ENCODE measurements around the gene ZNF385B.

The ZNF385B gene

GRCh38 chr2:179825494-179825893 lies 35.9 kb downstream of the ZNF385B start:
- no peak for TF ChIP-seq CTCF (IDR thresholded peaks at IDR 0.05)
- Histone ChIP-seq H3K4me2 (ENCODE audit: low read length) (no peak overlapping the region), H2AFZ (no peak overlapping the region), H3K9me3 (ENCODE audit: control insufficient read depth, low read length) (no peaks in the 10 kb centered on the region), H3K4me1 (no peaks in the 10 kb centered on the region), H3K27ac (no peak overlapping the region), H3K79me2 (no peaks in the 10 kb centered on the region), H3K36me3 (ENCODE audit: control insufficient read depth, insufficient read depth, low read length) (no peaks in the 10 kb centered on the region), H3K9ac (no peak overlapping the region), H3K4me3 (ENCODE audit: low read depth, low read length) (no peak overlapping the region), H3K27me3 (ENCODE audit: control insufficient read depth, insufficient read depth, low read length) (no peaks in the 10 kb centered on the region)

GRCh38 chr2:179824961-179825360 lies 36.5 kb downstream of the ZNF385B start:
- no peak overlapping the region for H3K4me3 ChIP-seq (ENCODE audit: low read depth, low read length)
- H3K4me1 ChIP-seq = no peaks in the 10 kb centered on the region
- no peaks in the 10 kb centered on the region for H3K36me3 ChIP-seq (ENCODE audit: control insufficient read depth, insufficient read depth, low read length)
- no peak overlapping the region for H2AFZ ChIP-seq
- H3K27ac ChIP-seq = no peak overlapping the region
- TF ChIP-seq CTCF (IDR thresholded peaks at IDR 0.05) = no peak
- no peak overlapping the region for H3K4me2 ChIP-seq (ENCODE audit: low read length)
- H3K9ac ChIP-seq = no peak overlapping the region
- H3K9me3 ChIP-seq (ENCODE audit: control insufficient read depth, low read length) = no peaks in the 10 kb centered on the region
- H3K27me3 ChIP-seq (ENCODE audit: control insufficient read depth, insufficient read depth, low read length) = no peaks in the 10 kb centered on the region
- no peaks in the 10 kb centered on the region for H3K79me2 ChIP-seq

GRCh38 chr2:179822540-179822939 lies 38.9 kb downstream of the ZNF385B start:
- H3K4me3 ChIP-seq (ENCODE audit: low read depth, low read length) = no peak overlapping the region
- no peak for TF ChIP-seq CTCF (IDR thresholded peaks at IDR 0.05)
- no peaks in the 10 kb centered on the region for H3K79me2 ChIP-seq
- H3K36me3 ChIP-seq (ENCODE audit: control insufficient read depth, insufficient read depth, low read length) = no peaks in the 10 kb centered on the region
- H3K27ac ChIP-seq = no peak overlapping the region
- no peak overlapping the region for H3K4me2 ChIP-seq (ENCODE audit: low read length)
- no peaks in the 10 kb centered on the region for H3K4me1 ChIP-seq
- H3K9me3 ChIP-seq (ENCODE audit: control insufficient read depth, low read length) = no peaks in the 10 kb centered on the region
- no peak overlapping the region for H2AFZ ChIP-seq
- no peaks in the 10 kb centered on the region for H3K27me3 ChIP-seq (ENCODE audit: control insufficient read depth, insufficient read depth, low read length)
- no peak overlapping the region for H3K9ac ChIP-seq

- no peak overlapping the region for H3K27ac ChIP-seq
- no peak overlapping the region for H3K4me3 ChIP-seq (ENCODE audit: low read depth, low read length)
- H2AFZ ChIP-seq = no peak overlapping the region
- no peaks in the 10 kb centered on the region for H3K79me2 ChIP-seq
- no peaks in the 10 kb centered on the region for H3K36me3 ChIP-seq (ENCODE audit: control insufficient read depth, insufficient read depth, low read length)
- H3K9me3 ChIP-seq (ENCODE audit: control insufficient read depth, low read length) = no peaks in the 10 kb centered on the region
- no peak overlapping the region for H3K9ac ChIP-seq
- no peaks in the 10 kb centered on the region for H3K4me1 ChIP-seq
- no peak overlapping the region for H3K4me2 ChIP-seq (ENCODE audit: low read length)
- no peak for TF ChIP-seq CTCF (IDR thresholded peaks at IDR 0.05)
- H3K27me3 ChIP-seq (ENCODE audit: control insufficient read depth, insufficient read depth, low read length) = no peaks in the 10 kb centered on the region
These were observed 42.9 kb downstream of the ZNF385B start for GRCh38 chr2:179818546-179818945.

- no peak overlapping the region for H3K9ac ChIP-seq
- no peaks in the 10 kb centered on the region for H3K9me3 ChIP-seq (ENCODE audit: control insufficient read depth, low read length)
- H3K4me1 ChIP-seq = no peaks in the 10 kb centered on the region
- H2AFZ ChIP-seq = no peak overlapping the region
- TF ChIP-seq CTCF (IDR thresholded peaks at IDR 0.05) = no peak
- H3K4me2 ChIP-seq (ENCODE audit: low read length) = no peak overlapping the region
- no peaks in the 10 kb centered on the region for H3K27me3 ChIP-seq (ENCODE audit: control insufficient read depth, insufficient read depth, low read length)
- H3K4me3 ChIP-seq (ENCODE audit: low read depth, low read length) = no peak overlapping the region
- no peaks in the 10 kb centered on the region for H3K79me2 ChIP-seq
- H3K36me3 ChIP-seq (ENCODE audit: control insufficient read depth, insufficient read depth, low read length) = no peaks in the 10 kb centered on the region
- no peak overlapping the region for H3K27ac ChIP-seq
These were observed 44.1 kb downstream of the ZNF385B start for GRCh38 chr2:179817181-179817841.
